Globus pallidus (tissue), 1 donor: ENCODE measurements around the gene PLA2G4A.

Experiments
- DNase-seq: peaks from one replicate; pipeline ENCODE4 v3.0.0-alpha.2; 2015; ENCODE audit warnings: low spot score

Gene PLA2G4A

DNA sequence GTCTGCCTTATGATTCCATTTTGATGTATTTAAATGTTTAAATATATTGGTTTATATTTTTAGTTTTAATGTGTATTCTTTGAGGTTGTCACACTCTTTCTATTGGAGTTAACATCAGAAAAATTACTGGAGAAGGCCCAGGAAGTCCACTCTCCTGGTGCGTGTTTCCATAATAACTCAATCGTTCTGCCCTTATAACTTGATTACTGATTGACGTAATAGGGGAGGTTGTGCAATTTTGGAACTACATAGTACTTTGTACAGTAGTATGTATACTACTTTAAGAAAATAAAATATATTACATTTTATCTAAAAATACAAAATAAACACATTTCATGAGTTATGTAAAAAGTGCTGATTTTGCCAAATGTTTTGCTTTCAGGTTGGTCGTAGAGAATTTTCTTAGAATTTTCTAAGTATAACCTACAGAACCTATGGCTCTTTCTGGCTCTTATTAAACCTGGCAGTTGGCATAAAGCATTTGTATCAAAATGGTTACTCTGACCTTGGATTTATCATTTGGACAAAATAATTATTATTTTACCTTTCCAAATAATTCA lies 5.7 kb downstream of the PLA2G4A start:
- no peak for DNase-seq

- DNase-seq: no peak
These were observed 6.7 kb downstream of the PLA2G4A start for GRCh38 chr1:186835448-186835847.

DNA sequence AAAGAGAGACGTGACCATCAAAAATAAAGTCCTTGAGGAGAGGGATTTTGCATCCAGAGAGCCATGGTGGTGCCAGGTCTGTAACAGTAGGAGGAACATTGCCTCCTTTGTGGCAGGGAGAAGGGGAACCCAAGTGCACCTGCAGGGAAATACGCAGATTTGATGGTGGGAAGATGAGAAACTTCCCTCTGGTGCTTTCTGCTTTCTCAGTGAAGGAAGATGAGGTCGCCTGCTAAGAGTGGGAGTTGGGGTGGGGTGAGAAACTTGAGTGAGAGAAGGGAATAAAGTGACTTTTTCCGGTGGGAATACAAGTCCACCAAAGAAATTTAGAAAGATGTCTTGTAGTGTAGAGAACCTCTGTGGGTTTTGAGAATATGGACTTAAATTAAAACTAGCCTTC lies 9.1 kb downstream of the PLA2G4A start:
- no peak for DNase-seq

- no peak for DNase-seq
These were observed 9.8 kb downstream of the PLA2G4A start for GRCh38 chr1:186838380-186839040.

GRCh38 chr1:186839041-186839400 lies 10.3 kb downstream of the PLA2G4A start:
- no peak for DNase-seq

DNA sequence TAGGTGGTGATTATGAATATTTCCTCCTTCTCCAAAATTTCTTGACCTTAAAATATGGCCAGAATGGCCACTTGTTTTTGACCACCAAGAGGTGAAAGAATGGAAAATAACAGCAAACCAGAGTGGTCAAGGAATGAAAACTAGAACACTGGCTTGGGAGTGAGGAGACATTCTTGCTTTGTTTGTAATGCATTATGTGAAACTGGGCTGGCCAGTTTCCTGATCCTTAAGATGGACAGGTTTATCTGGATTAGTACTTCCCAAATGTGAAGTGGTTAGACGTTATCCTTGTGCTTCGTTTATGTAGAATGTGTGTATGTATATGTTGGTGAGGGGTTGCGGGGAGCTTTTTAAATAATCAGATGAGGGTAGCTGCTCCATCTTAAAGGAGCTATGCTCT lies 12.8 kb downstream of the PLA2G4A start:
- DNase-seq: no peak

GRCh38 chr1:186842547-186842946 lies 13.8 kb downstream of the PLA2G4A start:
- no peak for DNase-seq

DNA sequence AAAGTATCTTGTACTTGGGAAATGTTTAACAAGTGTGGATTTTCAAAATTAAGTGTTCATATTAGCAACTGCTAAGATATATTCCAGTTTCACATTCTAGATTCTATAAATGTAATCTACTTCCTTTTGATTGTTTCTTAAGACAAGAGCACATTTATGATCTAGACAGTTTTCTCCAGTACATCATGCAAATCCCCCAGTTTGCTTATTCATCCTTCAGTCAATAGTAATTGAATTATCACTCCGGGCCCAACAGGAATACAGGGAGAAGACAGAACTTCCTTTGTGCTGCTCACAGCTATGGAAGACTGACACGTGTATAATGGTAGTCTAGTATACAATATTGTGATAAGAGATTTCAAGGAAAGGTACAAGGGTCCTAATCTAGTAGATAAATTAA lies 14.5 kb downstream of the PLA2G4A start:
- DNase-seq: no peak

DNA sequence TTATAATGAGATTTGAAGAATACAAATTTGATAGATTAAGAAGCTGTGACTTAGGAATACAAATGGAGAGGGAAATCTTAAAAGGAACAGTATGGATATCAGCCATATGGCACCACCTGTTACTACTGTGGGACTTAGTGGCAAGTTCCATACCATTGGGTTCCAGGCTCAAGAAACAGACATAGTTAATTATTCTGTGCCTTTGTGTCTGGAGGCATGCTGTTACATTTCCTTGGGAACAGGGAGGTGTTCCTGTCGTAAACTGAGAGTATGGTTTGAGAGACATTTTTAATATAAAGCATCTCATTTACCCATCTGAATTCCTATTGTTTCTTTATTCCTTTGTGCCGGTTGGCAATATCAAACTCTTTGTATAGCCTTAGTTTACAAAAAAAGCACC lies 15.2 kb downstream of the PLA2G4A start:
- no peak for DNase-seq

DNA sequence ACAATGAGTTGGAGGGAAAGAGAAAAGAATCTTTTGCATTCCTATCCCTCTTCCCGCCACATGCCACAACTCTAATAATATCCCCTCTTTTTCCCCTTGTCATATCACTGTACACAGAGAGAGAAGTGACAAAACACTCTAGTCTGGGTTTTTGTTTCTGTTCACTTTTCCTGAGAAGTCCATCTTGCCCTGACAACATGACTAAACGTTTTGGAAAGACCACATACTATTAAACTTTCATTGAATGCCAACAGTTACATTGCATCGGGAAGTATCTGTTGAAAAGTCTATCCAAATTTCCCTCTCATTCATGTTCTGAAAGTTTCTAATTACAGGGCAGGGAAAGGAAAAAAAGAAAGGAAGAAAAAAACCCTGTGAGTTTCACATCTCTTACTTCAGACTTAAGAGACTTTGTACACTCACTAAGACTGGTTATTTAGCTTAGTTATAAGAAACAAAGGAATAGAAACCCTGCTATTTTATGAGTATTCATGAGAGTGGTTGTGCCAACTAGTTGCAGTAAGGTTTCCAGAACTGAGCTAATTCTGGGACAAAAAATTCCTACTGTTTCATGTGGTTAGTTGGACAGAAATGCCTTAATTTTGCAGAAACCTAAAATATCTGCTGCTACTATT lies 16.9 kb downstream of the PLA2G4A start:
- DNase-seq: peak; percentile 32

DNA sequence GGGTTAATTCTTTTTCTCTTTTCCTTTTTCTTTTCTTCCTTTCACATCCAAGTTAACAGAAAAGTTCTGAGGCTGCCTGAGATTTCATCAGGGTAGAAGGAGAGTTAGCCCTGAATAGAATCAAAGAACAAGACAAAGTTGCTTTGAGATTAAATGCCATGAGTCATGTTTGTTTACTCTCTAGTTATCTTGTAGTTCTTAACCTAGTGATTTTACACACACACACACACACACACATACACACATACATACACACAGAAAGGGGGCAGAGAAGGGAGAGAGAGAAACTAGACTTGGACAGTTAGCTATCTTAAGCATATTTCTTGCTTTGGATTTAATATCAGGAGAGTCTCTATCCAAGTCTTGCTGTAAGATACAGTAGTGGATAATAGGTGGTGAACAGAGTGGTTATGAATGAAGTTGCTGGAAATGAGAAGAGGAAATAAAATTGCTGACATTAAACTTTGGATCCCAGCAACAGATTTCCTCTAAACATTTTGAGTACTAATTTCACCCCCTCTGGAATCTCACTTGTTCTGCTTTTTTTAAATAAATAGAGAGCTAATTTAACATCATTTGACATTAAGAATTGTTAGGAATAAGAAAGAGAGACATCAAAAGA lies 19.9 kb downstream of the PLA2G4A start:
- peak; percentile 24 for DNase-seq

DNA sequence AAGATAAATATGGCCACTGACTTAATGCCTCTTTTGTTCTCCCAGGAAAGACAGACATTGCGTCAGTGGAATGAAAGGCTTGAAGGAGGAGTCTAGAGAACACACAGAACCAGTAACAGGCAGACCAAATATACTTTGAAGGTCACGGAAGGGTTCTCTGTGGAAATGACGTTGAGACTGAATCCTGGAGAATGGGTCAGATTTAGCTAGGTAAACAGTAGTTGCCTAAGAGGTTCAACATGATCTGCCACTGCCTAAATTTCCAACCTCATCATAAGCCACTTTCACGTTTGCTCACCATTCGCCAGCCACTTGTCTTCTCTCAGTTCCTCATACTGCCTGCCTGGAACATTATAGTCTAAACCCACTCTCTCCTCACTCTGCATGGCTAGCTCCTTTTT lies 20.5 kb downstream of the PLA2G4A start:
- DNase-seq: peak; percentile 45

DNA sequence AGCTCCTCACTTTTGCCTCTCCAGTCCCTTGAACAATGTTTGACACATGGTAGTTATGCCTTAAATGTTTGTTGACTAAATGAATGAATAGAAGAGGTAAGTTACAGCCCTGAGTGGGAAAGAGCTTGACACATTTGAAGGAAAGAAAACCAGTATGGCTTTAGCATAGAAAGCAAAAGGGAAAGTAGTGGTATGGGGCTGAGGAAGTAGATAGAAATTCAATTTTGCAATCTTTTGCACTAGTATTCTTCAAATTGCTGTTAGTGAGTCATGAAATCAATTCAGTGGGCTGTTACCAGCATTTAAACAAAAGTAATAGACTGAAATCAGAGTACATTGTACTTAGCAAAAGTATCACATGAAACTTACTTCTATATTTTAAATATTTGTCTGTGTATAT lies 21.1 kb downstream of the PLA2G4A start:
- no peak for DNase-seq

- DNase-seq: no peak
These were observed 25.4 kb downstream of the PLA2G4A start for GRCh38 chr1:186854102-186854501.

DNA sequence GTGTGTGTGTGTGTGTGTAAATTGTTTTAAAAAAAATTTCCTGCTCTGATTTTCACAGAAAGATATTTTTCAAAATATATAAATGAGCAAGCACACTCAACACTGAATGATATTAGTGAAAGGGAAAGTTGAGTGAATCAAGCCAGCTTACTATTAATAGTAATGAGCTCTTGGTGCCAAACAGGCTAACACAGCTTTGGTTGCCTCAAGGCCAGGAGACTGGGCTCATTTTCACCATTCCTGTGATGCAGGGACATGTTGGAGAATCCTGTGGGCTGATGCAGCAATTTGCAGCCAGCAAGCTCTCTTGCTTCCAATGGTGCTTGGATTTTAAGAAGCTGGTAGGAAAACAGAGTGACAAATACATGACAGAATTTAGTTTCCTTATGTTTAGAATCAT lies 30.2 kb downstream of the PLA2G4A start:
- DNase-seq: no peak

DNA sequence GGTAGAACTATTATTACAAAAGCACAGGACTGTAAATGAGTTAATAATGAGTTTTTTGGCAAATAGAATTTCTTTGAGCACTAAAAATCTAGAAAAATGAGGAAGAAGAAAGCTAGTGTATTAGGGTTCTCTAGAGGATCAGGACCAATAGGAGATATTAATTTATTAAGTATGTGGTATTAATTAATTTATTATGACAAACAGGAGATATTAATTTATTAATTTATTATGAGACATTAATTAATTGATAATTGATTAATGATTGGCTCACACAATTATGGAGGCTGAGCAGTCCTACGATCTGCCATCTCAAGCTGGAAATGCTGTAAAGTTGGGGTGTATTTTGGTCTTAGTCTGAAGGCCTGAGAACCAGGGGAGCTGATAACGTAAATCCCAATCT lies 31.2 kb downstream of the PLA2G4A start:
- no peak for DNase-seq

GRCh38 chr1:186864296-186864695 lies 35.5 kb downstream of the PLA2G4A start:
- no peak for DNase-seq

DNA sequence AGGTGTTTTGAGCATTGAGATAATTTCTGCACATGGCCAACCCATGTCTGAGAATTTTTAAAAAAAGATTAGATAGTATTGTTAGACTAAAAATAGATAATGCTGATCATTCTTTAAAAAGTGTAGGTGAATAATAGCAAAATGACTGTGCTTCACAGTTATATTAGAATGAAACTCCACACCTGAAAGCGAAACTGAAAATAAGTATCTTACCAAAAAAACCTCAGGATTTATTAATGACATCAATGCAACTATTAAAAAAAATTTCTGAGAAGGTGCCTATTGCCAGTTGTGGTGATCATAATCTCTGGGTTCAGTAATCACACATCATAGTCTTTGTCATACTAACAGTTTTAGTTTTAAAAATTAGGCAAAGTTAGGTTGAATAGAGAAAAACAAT lies 36.5 kb downstream of the PLA2G4A start:
- DNase-seq: no peak

GRCh38 chr1:186865857-186866256 lies 37.1 kb downstream of the PLA2G4A start:
- no peak for DNase-seq

GRCh38 chr1:186869526-186870228 lies 40.9 kb downstream of the PLA2G4A start:
- DNase-seq: no peak

DNA sequence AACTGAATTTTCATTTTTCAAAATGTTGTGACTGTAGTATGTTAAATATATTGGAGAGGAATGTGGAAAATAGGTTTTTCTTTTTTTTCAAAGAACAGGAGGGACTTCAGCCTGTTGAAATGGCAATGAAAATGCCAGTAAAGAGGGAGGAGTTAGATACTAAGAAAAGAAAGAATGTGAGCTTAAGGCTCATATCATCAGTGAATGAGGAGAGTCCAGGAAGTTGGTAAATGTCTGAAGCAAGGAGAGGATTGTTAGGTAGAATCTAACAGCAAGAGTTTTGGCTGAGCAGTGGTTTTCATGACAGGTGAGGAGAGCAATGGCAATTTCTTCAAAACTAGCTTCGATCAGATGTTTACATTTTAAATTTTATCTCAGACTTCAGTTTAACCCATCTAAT lies 43.0 kb downstream of the PLA2G4A start:
- DNase-seq: no peak

DNA sequence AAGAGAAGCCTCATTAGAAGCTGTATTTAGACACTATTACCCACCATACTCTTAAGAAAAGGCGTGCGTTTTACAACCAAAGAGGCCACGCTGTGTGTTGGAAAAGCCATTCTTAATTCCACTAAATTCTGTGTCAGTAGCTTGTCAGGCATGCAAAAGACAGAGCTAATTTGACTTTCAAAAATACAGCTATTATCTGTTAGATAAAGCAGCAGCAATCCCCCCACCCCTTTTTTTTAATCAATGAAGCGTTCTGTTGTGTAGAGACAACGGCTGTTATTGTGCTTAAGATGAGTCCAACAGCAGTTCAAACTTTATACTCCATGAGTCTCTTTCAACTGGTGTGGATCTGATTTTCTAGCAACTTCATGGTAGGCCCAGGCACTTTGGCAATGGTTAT lies 43.5 kb downstream of the PLA2G4A start:
- no peak for DNase-seq

GRCh38 chr1:186873687-186874086 lies 44.9 kb downstream of the PLA2G4A start:
- DNase-seq: no peak
